ENCODE data around the gene KLRG1. TPM values are rescaled to one million over a fixed set of nuclear protein-coding genes. Genes with fewer than 3 reads are reported as not detected.

Gene KLRG1
- total RNA-seq, 2 donors from 2014 or later: 0.36 to 4.5 TPM

- TF ChIP-seq POLR2AphosphoS5 (IDR thresholded peaks at IDR 0.05) (no peak), POLR2A (IDR thresholded peaks at IDR 0.05) (no peak), CTCF (IDR thresholded peaks at IDR 0.05) (no peak)
- no peak for DNase-seq (ENCODE audit: low spot score)
- Histone ChIP-seq H3K36me3 (no peaks in the 10 kb centered on the region), H3K9me3 (no peaks in the 10 kb centered on the region), H3K4me3 (no peak overlapping the region), H3K27ac (no peak overlapping the region), H3K4me1 (replicated peaks) (no peaks in the 10 kb centered on the region), H3K27me3 (replicated peaks; ENCODE audit: insufficient read depth) (no peaks in the 10 kb centered on the region)
- WGBS: 85% methylated on average over 3 of the region's 3 CpGs
- intact Hi-C loops (cut with DNase I): loop anchor here (5.0 to 10.0 kb wide), 2 partner anchors 83 to 355 kb away; no protein-coding TSS in a partner anchor
These were observed 48.1 kb downstream of the KLRG1 start for GRCh38 chr12:9037431-9037830.

- no peaks in the 10 kb centered on the region for H3K27me3 ChIP-seq (replicated peaks; ENCODE audit: insufficient read depth)
- TF ChIP-seq POLR2AphosphoS5 (IDR thresholded peaks at IDR 0.05) (peak; percentile 42), POLR2A (IDR thresholded peaks at IDR 0.05) (no peak), CTCF (IDR thresholded peaks at IDR 0.05) (peak; percentile 48 to 85 (median 74))
- peak; percentile 33 for DNase-seq (ENCODE audit: low spot score)
- intact Hi-C loops (cut with DNase I): loop anchor here (5.0 to 10.0 kb wide), 2 partner anchors 85 to 357 kb away; no protein-coding TSS in a partner anchor
- H3K27ac ChIP-seq: no peak overlapping the region
- no peak overlapping the region for H3K4me3 ChIP-seq
- no peaks in the 10 kb centered on the region for H3K4me1 ChIP-seq (replicated peaks)
- H3K9me3 ChIP-seq: no peaks in the 10 kb centered on the region
- WGBS: 14% methylated on average over 3 of the region's 3 CpGs
- H3K36me3 ChIP-seq: no peaks in the 10 kb centered on the region
These were observed 50.1 kb downstream of the KLRG1 start for GRCh38 chr12:9039397-9039977.

- WGBS: 80% methylated on average over 5 of the region's 5 CpGs
- Histone ChIP-seq H3K4me3 (no peak overlapping the region), H3K27ac (no peak overlapping the region), H3K9me3 (no peaks in the 10 kb centered on the region), H3K4me1 (replicated peaks) (no peaks in the 10 kb centered on the region), H3K27me3 (replicated peaks; ENCODE audit: insufficient read depth) (no peaks in the 10 kb centered on the region), H3K36me3 (no peaks in the 10 kb centered on the region)
- intact Hi-C loops (cut with DNase I): no loop called here
- no peak for TF ChIP-seq POLR2A (IDR thresholded peaks at IDR 0.05)
- no peak for TF ChIP-seq CTCF (IDR thresholded peaks at IDR 0.05)
- TF ChIP-seq POLR2AphosphoS5 (IDR thresholded peaks at IDR 0.05): no peak
- DNase-seq (ENCODE audit: low spot score): no peak
These were observed 51.3 kb downstream of the KLRG1 start for GRCh38 chr12:9040484-9041186.

- 74% methylated on average over 1 of the region's 1 CpG for WGBS
- TF ChIP-seq POLR2AphosphoS5 (IDR thresholded peaks at IDR 0.05): no peak
- no peak for TF ChIP-seq POLR2A (IDR thresholded peaks at IDR 0.05)
- TF ChIP-seq CTCF (IDR thresholded peaks at IDR 0.05): no peak
- DNase-seq (ENCODE audit: low spot score): no peak
- Histone ChIP-seq H3K4me3 (no peak overlapping the region), H3K27ac (no peak overlapping the region), H3K9me3 (no peaks in the 10 kb centered on the region), H3K27me3 (replicated peaks; ENCODE audit: insufficient read depth) (no peaks in the 10 kb centered on the region), H3K4me1 (replicated peaks) (no peaks in the 10 kb centered on the region), H3K36me3 (no peaks in the 10 kb centered on the region)
- intact Hi-C loops (cut with DNase I): no loop called here
These were observed 52.0 kb downstream of the KLRG1 start for GRCh38 chr12:9041321-9041720.

GRCh38 chr12:9043766-9044165 is 54.4 kb downstream of the KLRG1 start:
- H3K9me3 ChIP-seq: no peaks in the 10 kb centered on the region
- intact Hi-C loops (cut with DNase I): no loop called here
- H3K27me3 ChIP-seq (replicated peaks; ENCODE audit: insufficient read depth): no peaks in the 10 kb centered on the region
- H3K27ac ChIP-seq: no peak overlapping the region
- no peak for DNase-seq (ENCODE audit: low spot score)
- TF ChIP-seq CTCF (IDR thresholded peaks at IDR 0.05): no peak
- TF ChIP-seq POLR2A (IDR thresholded peaks at IDR 0.05): no peak
- TF ChIP-seq POLR2AphosphoS5 (IDR thresholded peaks at IDR 0.05): no peak
- no peaks in the 10 kb centered on the region for H3K36me3 ChIP-seq
- 76% methylated on average over 2 of the region's 2 CpGs for WGBS
- H3K4me3 ChIP-seq: no peak overlapping the region
- H3K4me1 ChIP-seq (replicated peaks): no peaks in the 10 kb centered on the region
